Measurements from ENCODE around the gene CCDC197.

Gene CCDC197

GRCh38 chr14:93980456-93981201, 16.5 kb upstream of the CCDC197 start:
- no peak for FAIRE-seq

GRCh38 chr14:93981316-93982229, 15.5 kb upstream of the CCDC197 start:
- FAIRE-seq, result no peak

DNA sequence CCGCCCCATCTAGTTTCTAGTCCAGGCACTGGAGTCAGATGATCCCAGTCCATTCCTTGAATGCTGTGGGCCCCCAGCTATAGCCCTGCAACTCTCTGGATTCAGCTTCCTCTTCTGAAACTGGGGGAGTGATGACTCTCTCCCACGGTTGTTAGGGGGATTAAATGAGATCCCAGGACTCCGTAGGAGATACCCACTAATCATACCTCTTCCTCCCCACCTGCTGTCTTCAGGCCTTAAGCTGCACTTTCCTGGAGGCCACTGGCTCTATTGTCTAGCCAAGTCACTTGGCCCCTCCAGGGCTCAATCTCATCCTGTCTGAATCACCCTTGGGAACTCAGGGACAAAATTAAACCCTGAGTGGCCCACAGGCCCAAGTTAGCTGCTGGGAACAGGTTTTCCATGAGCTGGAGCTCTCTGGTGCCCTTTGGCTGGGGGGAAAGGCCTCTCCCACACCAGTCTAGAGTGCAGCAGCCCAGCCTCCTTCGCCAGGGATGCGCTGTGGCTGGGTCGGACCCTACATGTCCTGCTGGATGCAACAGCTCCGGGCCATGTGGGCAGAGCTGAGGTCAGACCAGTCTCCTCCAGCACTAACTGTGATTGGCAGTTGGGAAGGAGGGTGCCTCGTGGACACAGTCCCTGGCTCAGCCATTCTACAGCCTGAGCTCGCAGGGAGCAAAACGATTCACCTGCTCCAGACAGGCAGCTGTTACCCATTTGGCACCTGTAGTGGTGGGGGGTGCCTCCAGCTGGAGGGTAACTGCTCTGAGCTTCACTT, 14.7 kb upstream of the CCDC197 start:
- FAIRE-seq, result no peak

DNA sequence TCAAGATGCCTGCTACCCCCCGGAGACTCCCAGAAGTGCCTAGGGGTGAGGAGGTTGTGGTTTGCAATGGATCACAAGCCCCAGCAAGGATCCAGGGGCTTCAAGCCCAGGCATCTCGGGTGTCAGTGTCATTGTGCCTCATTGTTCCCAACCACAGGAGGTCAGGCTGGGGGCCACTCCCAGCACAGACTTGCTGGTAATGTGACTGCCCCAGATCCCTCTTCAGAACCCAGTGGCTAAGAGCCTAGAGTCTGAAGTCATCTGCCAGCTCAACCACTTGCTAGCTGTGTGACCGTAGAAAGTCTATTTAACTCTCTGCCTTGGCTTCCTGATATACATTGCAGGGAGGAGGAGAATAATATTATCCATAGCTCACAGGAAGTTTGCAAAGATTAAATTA, 13.0 kb upstream of the CCDC197 start:
- no peak for FAIRE-seq

GRCh38 chr14:93984987-93985410, 12.1 kb upstream of the CCDC197 start:
- no peak for FAIRE-seq

GRCh38 chr14:93986955-93987354, 10.1 kb upstream of the CCDC197 start:
- no peak for FAIRE-seq

- FAIRE-seq, result no peak
Measured at GRCh38 chr14:93987376-93987775, 9.7 kb upstream of the CCDC197 start.

GRCh38 chr14:93987815-93988476, 9.2 kb upstream of the CCDC197 start:
- FAIRE-seq, result no peak

DNA sequence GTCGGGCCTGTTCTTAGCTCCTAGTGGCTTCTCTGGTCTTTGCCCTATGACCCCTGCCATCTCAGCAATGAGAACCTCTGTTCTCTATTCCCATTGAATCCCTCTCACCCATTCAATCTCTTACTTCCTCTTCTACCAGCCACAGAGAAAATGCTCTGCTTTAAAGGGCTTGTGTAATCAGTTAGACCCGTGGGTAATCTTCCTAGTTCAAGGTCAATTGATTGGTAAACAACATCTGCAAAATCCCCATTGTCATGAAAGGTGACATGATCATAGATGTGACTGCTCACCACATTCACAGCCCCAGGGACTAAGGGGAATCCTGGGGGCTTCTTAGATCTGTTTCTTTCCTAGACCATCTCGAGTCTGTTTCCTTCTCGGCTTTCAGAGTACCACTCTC, 7.2 kb upstream of the CCDC197 start:
- FAIRE-seq, result no peak

DNA sequence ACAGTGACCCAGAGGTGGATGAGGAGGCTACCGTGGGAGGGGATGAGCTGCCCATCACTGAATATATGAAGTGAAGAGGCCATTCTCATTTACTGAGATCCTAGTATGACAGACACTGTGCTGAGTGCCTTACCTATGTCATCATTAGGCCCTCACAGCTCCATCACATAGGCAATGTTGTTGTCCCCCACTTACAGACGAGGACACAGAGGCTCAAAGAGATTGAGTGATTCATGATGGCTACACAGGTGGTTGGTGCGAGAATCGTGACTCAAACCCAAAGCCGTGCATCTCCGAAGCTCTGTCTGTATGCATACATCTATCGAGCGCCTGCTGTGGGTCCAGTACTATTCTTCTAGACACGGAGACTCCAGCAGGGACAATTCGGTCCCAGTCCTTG, 5.9 kb upstream of the CCDC197 start:
- FAIRE-seq, result no peak

DNA sequence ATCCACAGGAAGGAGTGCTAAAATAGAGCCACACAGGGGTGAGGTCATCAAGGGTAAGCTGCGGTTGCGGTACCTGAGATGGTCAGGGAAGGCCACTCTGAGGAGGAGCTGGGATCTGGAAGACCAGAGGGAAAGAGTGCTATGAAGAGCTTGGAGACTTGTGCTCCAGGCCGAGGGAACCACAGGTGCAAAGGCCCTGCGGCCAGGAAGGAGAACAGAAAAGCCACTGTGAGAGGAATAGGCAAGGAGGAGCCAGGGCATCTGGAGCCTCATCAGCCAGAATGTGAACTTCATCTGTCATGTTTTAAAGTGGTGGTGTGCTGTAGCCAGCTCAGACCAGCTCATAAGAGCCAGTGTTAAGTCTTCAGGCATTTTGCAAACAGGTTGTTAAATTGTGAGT, 5.5 kb upstream of the CCDC197 start:
- FAIRE-seq, result no peak

GRCh38 chr14:93993382-93993781, 3.7 kb upstream of the CCDC197 start:
- no peak for FAIRE-seq

- no peak for FAIRE-seq
Measured at GRCh38 chr14:93994919-93995682, 2.0 kb upstream of the CCDC197 start.

DNA sequence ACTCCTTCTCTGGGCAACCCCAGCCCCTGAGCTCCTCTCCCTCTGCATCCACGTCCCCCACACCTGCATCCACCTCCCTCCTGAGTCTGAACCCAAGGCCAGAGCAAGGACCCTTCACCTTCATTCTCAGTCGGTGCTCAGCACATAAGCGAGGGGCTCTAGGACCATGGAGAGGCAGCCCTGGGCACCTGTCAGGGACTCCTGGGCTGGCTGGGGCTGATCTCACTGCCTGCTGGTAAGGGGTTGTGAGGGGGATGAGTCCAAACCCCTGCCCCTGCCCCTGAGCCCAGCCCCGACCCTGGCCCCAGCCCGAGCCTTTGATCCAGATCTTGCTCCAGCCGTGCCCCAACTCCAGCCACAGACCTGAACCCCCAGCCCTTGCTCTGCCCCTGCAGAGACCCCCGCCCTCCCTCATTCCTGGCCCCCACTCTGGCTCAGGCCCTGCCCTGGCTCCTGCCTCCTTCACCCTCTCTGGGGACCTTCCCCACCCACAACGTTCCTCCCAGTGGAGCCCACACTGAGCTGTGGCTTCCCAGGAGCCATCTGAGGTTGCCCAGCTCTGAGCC, 888 bp upstream of the CCDC197 start:
- FAIRE-seq, result no peak

DNA sequence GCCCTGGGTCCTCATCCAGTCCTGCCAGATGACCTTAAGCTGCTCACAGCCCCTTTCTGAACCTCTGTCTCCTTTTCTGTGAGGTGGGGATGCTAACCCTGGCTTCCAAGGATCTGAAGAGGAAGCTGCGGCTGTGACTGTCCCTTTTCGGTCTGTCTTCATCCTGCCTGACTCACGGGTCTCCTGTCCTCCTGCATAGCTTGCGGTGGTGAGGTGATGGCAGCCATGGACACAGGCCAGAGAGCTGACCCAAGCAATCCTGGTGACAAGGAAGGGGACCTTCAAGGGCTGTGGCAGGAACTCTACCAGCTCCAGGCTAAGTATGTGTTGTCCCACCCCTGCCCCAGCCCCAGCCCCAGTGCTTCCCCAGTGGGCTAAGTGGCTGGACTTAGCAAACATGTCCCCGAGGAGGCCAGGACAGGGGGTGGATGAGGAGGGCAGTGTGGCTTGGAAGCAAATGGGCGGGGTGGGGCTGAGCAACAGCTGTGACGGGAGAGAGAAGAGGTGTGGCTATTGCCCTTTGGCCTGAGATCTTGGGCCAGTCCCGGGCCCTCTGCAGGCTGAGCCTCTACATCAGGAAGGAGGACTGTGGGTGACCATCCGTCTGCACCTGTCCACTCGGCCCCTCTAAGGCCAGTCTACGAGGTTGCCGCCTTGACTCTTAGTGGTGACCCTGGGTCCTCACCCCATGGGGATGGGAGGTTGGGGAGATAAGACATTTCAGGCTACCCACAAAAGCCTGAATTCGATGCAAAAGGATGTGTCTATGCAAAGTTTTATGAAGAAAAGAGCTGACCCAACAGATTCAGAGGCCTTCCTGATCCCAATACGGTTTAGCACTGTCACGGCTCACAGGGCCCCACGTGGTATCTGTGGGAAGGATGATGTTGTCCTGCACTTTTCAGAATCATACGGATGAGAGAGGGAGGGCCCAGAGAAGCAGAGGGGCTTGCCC, 1.1 kb downstream of the CCDC197 start:
- FAIRE-seq, result no peak

DNA sequence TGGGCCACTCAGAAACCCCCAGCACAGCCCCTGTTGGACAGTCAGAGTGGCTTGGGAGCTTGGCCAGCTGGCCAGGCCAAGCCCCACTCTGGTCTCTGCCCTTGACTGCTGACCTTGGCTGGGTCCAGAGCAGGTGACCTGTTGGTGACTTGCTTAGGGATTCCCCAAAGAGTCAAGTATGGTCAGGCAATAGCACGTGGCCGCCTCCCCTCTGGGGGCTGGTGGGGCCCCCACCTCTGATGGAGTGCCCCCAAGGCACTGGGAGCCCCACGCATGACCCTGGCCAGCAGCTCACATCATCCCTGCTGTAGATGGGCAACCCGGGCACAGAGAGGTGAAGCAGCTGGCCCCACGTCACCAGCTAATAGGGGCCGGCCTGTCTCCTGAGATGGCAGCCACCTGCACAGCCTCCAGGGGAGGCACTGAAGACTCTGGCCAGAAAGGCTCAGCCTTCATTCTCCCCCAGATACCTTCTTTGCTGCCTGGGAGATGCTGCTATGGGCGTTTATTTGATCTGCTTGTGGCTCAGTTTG, 1.8 kb downstream of the CCDC197 start:
- FAIRE-seq, result no peak

DNA sequence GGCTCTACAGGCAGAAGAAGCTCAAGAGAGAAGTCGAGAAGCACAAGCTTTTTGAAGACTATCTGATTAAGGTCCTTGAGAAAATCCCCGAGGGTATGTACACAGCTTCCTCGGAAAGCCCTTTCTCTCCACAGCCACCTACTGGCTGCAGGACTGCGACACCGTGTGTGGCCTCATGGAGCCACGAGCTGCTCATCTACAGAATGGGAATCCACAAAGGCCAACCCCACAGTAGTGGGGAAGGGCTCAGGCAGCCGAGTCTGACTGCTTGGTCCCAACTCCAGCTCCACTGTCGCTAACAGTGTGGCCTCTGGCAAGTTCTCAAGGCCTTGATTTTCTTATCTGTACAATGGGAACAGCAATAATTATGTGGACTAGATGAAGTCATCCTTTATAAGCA, 2.5 kb downstream of the CCDC197 start:
- no peak for FAIRE-seq

DNA sequence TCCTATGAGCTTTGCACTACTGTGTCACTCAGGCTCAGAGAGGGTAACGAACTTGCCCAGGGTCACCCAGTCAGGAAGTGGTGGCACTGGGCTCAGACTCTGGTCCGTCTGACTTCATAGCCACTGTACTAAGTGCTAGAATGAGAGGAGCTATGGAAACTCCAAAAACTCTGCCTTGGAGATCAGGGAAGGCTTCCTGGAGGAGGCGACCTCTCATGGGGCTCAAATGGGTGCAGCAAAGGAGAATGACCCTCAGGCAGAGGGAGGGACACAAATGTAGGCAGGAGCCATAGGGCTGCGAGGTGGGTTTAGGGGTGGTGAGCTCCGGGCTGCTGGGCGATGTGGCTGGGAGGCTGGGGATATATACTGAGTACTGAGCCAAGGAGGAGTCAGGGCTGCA, 3.2 kb downstream of the CCDC197 start:
- no peak for FAIRE-seq

- no peak for FAIRE-seq
Measured at GRCh38 chr14:94001016-94001415, 3.9 kb downstream of the CCDC197 start.
